ENCODE measurements around the gene CYYR1.
"Not testable (repeated sequence)": the region's sequence is repeated elsewhere in the genome, so short reads cannot be mapped to it uniquely, and the experiment has no call there.

CYYR1 gene

GRCh38 chr21:26487981-26488480 lies 85.1 kb downstream of the CYYR1 start:
- no peak for DNase-seq

- no peak for DNase-seq
Observed at GRCh38 chr21:26473471-26473870, 99.6 kb downstream of the CYYR1 start.

GRCh38 chr21:26471099-26471471 lies 102.0 kb downstream of the CYYR1 start:
- DNase-seq = no peak

DNA sequence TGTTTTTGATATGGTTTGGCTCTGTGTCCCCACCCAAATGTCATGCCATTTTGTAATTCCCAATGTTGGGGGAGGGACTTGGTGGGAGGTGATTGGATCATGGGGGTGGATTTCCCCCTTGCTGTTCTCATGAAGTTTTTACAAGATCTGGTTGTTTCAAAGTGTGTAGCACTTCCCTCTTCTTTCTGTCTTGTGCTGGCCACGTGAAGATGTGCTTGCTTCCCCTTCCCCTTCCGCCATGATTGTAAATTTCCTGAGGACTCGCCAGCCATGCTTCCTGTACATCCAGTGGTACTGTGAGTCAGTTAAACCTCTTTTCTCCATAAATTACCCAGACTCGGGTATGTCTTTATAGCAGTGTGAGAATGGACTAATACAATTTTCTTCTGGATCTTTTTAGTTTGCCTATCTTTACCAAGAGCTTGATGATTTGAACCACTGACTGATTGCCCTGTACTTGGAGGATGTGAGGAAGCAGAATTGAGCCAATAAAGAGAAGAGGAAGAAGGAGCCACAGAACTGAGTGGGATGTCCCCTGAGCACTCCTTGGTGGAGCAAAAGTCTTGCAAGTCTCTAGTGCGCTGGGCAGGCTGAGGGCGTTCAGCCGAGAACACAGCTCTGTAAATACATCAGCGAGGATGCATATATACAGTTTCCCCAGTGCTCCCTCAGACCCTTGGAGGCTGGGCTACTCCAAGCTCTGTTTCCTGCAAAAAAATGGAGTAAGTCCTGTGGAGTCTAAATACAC lies 102.6 kb downstream of the CYYR1 start:
- no peak for DNase-seq

- no peak for DNase-seq
Observed at GRCh38 chr21:26469789-26470188, 103.3 kb downstream of the CYYR1 start.

GRCh38 chr21:26465916-26466315 lies 107.2 kb downstream of the CYYR1 start:
- DNase-seq = no peak

GRCh38 chr21:26461500-26461899 lies 111.6 kb downstream of the CYYR1 start:
- DNase-seq = no peak

DNA sequence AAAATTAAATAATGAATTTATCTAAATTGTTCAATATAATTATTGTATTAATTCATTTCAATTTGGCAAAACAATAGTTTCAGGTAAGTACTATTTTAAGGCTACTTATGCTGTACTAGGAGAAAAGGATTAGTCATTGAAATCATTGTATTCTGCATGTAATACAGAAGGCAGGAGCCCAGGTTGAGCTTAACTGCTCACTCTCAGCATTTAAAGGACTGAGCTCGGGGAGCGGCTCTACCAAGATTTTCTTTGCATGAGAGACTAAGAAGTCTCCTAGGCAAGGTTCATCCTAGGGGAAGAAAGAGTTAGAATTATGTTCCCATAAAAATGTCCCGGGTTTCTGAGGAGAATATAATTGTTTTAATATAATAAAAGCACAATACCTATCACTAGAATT lies 112.5 kb downstream of the CYYR1 start:
- no peak for DNase-seq

- DNase-seq = not testable (repeated sequence)
Observed at GRCh38 chr21:26458854-26459253, 114.2 kb downstream of the CYYR1 start.

- no peak for DNase-seq
Observed at GRCh38 chr21:26457817-26458216, 115.3 kb downstream of the CYYR1 start.

DNA sequence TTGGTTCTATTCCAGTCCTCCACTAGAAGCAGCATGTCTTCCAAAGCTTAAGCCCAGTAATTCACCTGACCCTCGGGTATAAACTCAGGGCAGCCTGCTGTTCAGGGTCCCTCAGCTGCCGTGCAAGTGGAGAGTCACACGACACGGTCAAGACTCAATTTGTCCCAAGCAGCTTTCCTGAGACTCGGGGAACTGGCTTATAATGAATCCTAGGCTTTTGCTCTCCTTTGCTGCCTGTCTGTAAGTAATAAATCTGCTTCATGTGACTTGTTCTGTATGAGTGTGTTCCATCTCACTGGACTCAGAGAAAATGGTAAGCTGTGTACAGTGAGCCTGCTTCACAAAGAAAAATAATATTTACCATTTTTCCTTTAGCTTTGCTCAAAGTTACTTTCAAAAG lies 119.8 kb downstream of the CYYR1 start:
- DNase-seq = no peak

DNA sequence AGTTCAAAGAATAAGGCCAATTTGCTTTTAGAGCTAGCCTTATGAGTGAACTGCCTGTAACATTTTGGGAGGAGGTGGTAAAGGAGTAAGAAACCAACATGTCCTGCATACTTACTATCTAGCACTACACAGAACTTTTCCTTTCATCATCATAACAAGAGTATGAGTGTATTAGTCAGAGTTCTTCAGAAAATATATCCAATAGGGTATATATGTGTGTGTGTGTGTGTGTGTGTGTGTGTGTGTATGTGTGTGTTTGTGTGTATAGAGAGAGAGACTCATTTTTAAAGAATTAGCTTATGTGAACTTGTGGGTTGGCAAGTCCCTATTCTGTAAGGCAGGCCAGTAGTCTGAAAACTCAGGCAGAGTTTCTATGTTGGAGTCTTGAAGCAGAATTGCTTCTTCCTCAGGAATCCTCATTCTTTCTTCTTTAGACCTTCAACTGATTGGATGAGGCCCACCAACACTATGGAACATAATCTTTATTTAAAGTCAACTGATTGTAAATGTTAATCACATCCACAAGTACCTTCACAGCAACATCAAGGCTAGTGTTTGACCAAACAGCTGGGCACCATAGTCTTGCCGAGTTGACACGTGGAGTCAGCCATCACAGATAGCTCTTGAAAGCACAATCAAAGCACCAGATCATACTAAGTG lies 121.9 kb downstream of the CYYR1 start:
- no peak for DNase-seq

DNA sequence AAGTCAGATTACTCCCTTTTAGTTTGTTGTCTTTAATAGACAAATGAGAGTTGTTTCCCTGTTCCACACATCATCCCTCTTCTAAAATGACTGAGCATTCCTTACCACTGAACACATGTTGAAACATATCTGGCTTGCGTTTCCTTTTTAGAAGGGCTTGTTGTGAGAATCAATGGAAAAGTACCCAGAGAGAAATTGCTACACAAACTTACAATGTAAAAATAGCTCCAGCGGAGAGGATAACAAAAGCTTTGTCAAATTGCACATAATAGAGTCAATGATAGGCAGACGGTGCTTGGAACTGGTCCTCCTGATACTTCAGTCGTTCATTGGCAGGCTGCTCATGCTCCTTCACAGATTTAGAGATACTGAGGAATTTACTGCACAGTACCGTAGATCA lies 123.9 kb downstream of the CYYR1 start:
- no peak for DNase-seq

DNA sequence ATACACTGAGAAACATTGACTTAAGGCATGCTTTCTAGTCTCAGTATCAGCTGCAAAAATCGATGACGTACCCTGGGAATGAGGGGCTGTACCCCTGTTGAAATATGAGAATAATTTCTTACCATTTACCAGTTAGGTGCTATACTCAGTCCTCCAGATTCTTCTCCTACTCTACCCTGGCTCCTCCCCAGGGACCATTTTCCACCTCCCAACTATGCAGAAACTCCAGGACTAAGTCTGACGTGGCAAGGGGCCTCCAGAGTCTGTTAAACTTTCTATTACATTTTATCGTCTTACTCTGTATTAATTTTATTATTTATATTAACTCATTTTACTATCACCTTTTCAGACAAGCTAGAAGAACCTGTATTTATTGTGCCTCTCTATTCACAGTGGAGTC lies 124.3 kb downstream of the CYYR1 start:
- no peak for DNase-seq

- no peak for DNase-seq
Observed at GRCh38 chr21:26447932-26448475, 125.1 kb downstream of the CYYR1 start.

GRCh38 chr21:26445440-26445839 lies 127.6 kb downstream of the CYYR1 start:
- DNase-seq = no peak

- DNase-seq = no peak
Observed at GRCh38 chr21:26444646-26445045, 128.4 kb downstream of the CYYR1 start.

GRCh38 chr21:26443867-26444266 lies 129.2 kb downstream of the CYYR1 start:
- no peak for DNase-seq

GRCh38 chr21:26443291-26443690 lies 129.8 kb downstream of the CYYR1 start:
- DNase-seq = no peak

- DNase-seq = no peak
Observed at GRCh38 chr21:26441149-26441548, 131.9 kb downstream of the CYYR1 start.

- no peak for DNase-seq
Observed at GRCh38 chr21:26438976-26439375, 134.1 kb downstream of the CYYR1 start.

- no peak for DNase-seq
Observed at GRCh38 chr21:26437326-26438009, 135.6 kb downstream of the CYYR1 start.

DNA sequence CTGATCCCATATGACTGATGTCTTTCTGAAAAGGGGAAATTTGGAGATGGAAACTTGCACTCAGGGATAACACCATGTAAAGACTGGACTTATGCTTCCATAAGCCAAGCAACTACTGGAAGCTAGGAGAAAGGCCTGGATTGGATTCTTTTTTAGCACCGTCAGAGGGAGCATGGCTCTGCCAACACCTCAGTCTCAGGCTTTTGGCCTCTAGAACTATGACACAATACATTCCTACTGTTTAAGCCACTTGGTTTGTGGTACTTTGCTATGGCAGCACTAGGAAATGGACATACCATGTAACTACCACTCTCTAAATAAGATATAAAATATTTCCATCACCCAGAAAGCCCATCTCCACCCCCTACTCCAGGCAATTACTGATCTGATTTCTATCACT lies 139.7 kb downstream of the CYYR1 start:
- DNase-seq = no peak

- no peak for DNase-seq
Observed at GRCh38 chr21:26432410-26432809, 140.7 kb downstream of the CYYR1 start.

All from T-helper 9 cell (primary cell).